Esophagus muscularis mucosa (tissue), 4 donors: ENCODE measurements around the gene SLPI.

ENCODE experiments used
- CTCF ChIP-seq, 3 experiments: fragments of 200-600 bp in 2 of 3; fragments of 450-650 bp in 1 of 3; sonication (generic) in 2 of 3; IDR thresholded peaks; one replicate each; pipeline ENCODE4 v1.5.1; 2017 to 2019; ENCODE audit warnings: antibody characterized with exemption in 3 of 3, mild to moderate bottlenecking in 2 of 3, moderate library complexity in 1 of 3
- EP300 ChIP-seq: sonication (generic); formaldehyde crosslinking; IDR thresholded peaks from one replicate; pipeline ENCODE4 v1.6.1; 2017; ENCODE audit warnings: antibody characterized with exemption
- POLR2A ChIP-seq: fragments of 450-650 bp; IDR thresholded peaks from one replicate; pipeline ENCODE4 v1.6.1; 2017; ENCODE audit warnings: antibody characterized with exemption, moderate library complexity, mild to moderate bottlenecking, low read depth
- POLR2AphosphoS5 ChIP-seq, 2 donors: sonication (generic); formaldehyde crosslinking; IDR thresholded peaks; one replicate each; pipeline ENCODE4 v1.6.1; 2017; ENCODE audit warnings: antibody characterized with exemption in 2 of 2

- TF ChIP-seq CTCF (IDR thresholded peaks at IDR 0.05): no peak
- TF ChIP-seq POLR2A: no peak
- TF ChIP-seq EP300: no peak
- no peak for TF ChIP-seq POLR2AphosphoS5 (IDR thresholded peaks at IDR 0.05)
These were observed 36.2 kb downstream of the SLPI start for GRCh38 chr20:45218124-45218523.
